ENCODE measurements around the gene PRC1. TPM values are rescaled to one million over a fixed set of nuclear protein-coding genes. Genes with fewer than 3 reads are reported as not detected.

The PRC1 gene
- total RNA-seq, 1 experiment from 2014 or later: 75.7 TPM

GRCh38 chr15:91022075-91022831 is 27.9 kb upstream of the PRC1 start, which contains the start of gene VPS33B:
Gene VPS33B, minus strand, starts transcription at chr15:91022594. Its CDS starts 345 bp downstream, at chr15:91022249.
- H4K91ac ChIP-seq (ENCODE audit: insufficient read length, low read depth, low read length): no peak within 1 kb of the TSS
- no peak within 1 kb of the TSS for H3K23ac ChIP-seq (ENCODE audit: insufficient read length, low read depth, low read length)
- Mint-ChIP-seq H3K4me1 (peaks cover 16% of the 10 kb centered on the region in 2 experiments), H3K36me3 (ENCODE audit: insufficient read depth in 1 of 3, low read depth in 3 of 3) (peaks cover 0 to 3% (median 3%) of the 10 kb centered on the region in 3 experiments; a peak in 1 of 7 replicates), H3K27me3 (ENCODE audit: low read depth) (no peaks in the 10 kb centered on the region), H3K4me3 (peak within 1 kb of the TSS; percentile 93 to 96), H3K9me3 (no peaks in the 10 kb centered on the region), H3K27ac (peak within 1 kb of the TSS; percentile 84 to 95 (median 95); a peak in 5 of 7 replicates)
- H3T11ph ChIP-seq (ENCODE audit: low read length): no peak within 1 kb of the TSS
- no peak within 1 kb of the TSS for H3K18ac ChIP-seq (ENCODE audit: insufficient read length, low read depth, low read length)
- peak; percentile 92 for DNase-seq
- H4K20me1 ChIP-seq (ENCODE audit: control insufficient read depth, insufficient read depth, insufficient read length): no peaks in the 10 kb centered on the region
- WGBS (ENCODE audit: extremely low coverage, insufficient read length, low lambda C conversion rate): no CpG with 5 or more reads among the region's 48 CpGs
- no peak within 1 kb of the TSS for H3K56ac ChIP-seq (ENCODE audit: insufficient read length, low read depth, low read length)
- no peaks in the 10 kb centered on the region for H3K79me1 ChIP-seq (ENCODE audit: insufficient read depth, low read depth, low read length, poor library complexity, severe bottlenecking)
- H3K14ac ChIP-seq (ENCODE audit: insufficient read depth, low read length): peak within 1 kb of the TSS; percentile 50; the same call in 1 of the 2 replicates
- peak within 1 kb of the TSS; percentile 96 for H3K4me2 ChIP-seq (ENCODE audit: insufficient read depth, insufficient read length, low read length)
- H3K23me2 ChIP-seq (ENCODE audit: insufficient read length, low read depth, low read length, poor library complexity, severe bottlenecking): peaks cover 11% of the 10 kb centered on the region
- H2AFZ ChIP-seq (ENCODE audit: low read length): peak within 1 kb of the TSS; percentile 7
- no peak within 1 kb of the TSS for H4K5ac ChIP-seq (ENCODE audit: insufficient read length, low read depth, low read length)
- H4K8ac ChIP-seq (replicated peaks; ENCODE audit: insufficient read length, low read depth, low read length): no peak within 1 kb of the TSS
- H3K4me1 ChIP-seq (ENCODE audit: insufficient read depth, low read length): peaks cover 6% of the 10 kb centered on the region; the same call in 1 of the 2 replicates
- H3K27ac ChIP-seq (ENCODE audit: insufficient read length, low read depth, low read length): no peak within 1 kb of the TSS
- no peaks in the 10 kb centered on the region for H3K27me3 ChIP-seq (ENCODE audit: insufficient read depth, low read length)
- TF ChIP-seq CTCF (conservative IDR thresholded peaks at IDR 0.05): no peak
- H2BK20ac ChIP-seq (ENCODE audit: low read depth, low read length, poor library complexity, severe bottlenecking): no peak within 1 kb of the TSS
- no peaks in the 10 kb centered on the region for H3K9me3 ChIP-seq (ENCODE audit: control insufficient read depth, low read depth, low read length)
- H3K9ac ChIP-seq (ENCODE audit: extremely low read depth, insufficient read length, low read length): peak within 1 kb of the TSS; percentile 77
- H2BK12ac ChIP-seq (ENCODE audit: insufficient read length, low read depth, low read length): no peak within 1 kb of the TSS
- no peak within 1 kb of the TSS for H2AK5ac ChIP-seq (ENCODE audit: insufficient read length, low read length)
- no peak within 1 kb of the TSS for H2BK5ac ChIP-seq (ENCODE audit: insufficient read length, low read length)
- no peak within 1 kb of the TSS for H2BK120ac ChIP-seq (ENCODE audit: low read depth, low read length, poor library complexity, severe bottlenecking)
- H2BK15ac ChIP-seq (ENCODE audit: low read depth, low read length): no peak within 1 kb of the TSS
- no peaks in the 10 kb centered on the region; the same call in 1 of the 2 replicates for H3K79me2 ChIP-seq (ENCODE audit: insufficient read depth, low read length)
- H3K4ac ChIP-seq (ENCODE audit: low read depth, low read length): no peak within 1 kb of the TSS

Measured in H9 (cell line).